Mucosa of descending colon (tissue), 3 donors: Measurements from ENCODE around the gene ANXA5. TPM values are rescaled to one million over a fixed set of nuclear protein-coding genes. Genes with fewer than 3 reads are reported as not detected.
"Not testable (repeated sequence)": the region's sequence is repeated elsewhere in the genome, so short reads cannot be mapped to it uniquely, and the experiment has no call there.

Experiments
- ATAC-seq: fragments of 200-7000 bp; cut with Tn5 transposase; one replicate; pipeline ENCODE4 v1.9.1; 2020; ENCODE audit warnings: mild to moderate bottlenecking, moderate library complexity
- DNase-seq, 3 donors: peaks; one replicate each; pipeline ENCODE4 v3.0.0-alpha.2; 2020
- H3K36me3 ChIP-seq: fragments of 200-600 bp; one replicate; pipeline ENCODE4 v1.8.0; 2021; ENCODE audit warnings: low read depth, mild to moderate bottlenecking
- H3K4me1 ChIP-seq: fragments of 200-600 bp; one replicate; pipeline ENCODE4 v1.8.0; 2021; ENCODE audit warnings: low read depth, mild to moderate bottlenecking
- H3K4me3 ChIP-seq: fragments of 200-600 bp; one replicate; pipeline ENCODE4 v1.8.0; 2021; ENCODE audit warnings: mild to moderate bottlenecking
- H3K9me3 ChIP-seq: fragments of 200-600 bp; one replicate; pipeline ENCODE4 v1.8.0; 2021; ENCODE audit warnings: mild to moderate bottlenecking
- intact Hi-C, 2 donors: fragments of 100-400 bp; cut with DNase I in 1 of 2; cut with micrococcal nuclease in 1 of 2; formaldehyde crosslinking; loops; one replicate each; pipeline versions ENCODE4 v1.11.0 to v1.11.1; 2022; cut with DNase I, micrococcal nuclease
- total RNA-seq, 3 donors: library from RNA; stranded (reverse); fragmentation: NEBNext Ultra II Directional in 2 of 3; extraction: Animal tissue kit (Norgen Biotek cat#: 25700) in 2 of 3; gene quantifications; one replicate each; pipeline versions ENCODE4 v1.2.1 to v1.2.4, GENCODE V29; 2021 to 2023
- TF ChIP-seq, protein P1 (sequence below): fragments of 200-600 bp; IDR thresholded peaks from one replicate; pipeline ENCODE4 v1.8.0; 2022; ENCODE audit warnings: antibody characterized with exemption, mild to moderate bottlenecking
- donor health status: DM: no; HTN: no; CAD: no; lungs with moderate emphysema.
- donor health status: DM: no; HTN: no; CAD: no.
- donor health status: DM: no; HTN: yes; CAD: no.

The ANXA5 gene
- total RNA-seq, 3 donors from 2014 or later = 47.3 to 157 (median 89.2) TPM

DNA sequence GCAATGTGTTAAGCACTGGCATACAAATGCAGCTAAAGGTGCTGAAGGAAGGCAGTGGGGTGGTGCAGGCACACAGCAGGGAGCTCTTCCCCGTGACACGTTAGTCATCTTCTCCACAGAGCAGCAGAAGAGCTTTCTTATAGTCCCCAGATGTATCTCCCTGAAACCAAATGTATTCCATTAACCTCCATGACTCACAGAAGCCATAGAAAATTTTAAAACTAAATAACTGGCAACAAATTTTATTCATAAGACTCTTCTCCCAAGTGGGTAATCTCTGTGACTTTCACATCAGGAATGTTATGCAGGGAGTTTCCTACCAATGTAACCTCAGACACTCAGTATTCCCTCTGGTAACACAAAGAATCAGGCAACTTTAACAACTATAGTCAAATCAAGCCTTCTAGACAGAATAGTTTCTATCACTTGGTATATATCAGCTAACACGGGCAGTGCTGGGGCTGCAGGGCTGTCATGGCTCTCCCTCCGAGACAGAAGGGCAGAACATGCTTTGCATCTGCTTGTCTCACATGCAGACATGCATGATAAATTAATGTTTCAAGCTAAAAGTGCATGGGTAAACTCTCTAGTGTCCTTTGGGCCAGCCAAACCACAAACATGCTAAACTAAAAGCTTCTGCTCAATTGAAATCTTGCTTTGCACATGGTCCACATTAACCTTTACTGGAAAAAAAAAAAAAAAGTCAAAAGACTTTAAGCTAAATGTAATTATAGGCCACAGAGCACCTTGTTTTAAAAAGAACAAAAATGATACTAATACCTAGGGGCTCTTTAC is 28.2 kb downstream of the ANXA5 start:
- H3K4me3 ChIP-seq = no peak overlapping the region
- intact Hi-C loops = no loop called here
- peaks cover 5% of the 10 kb centered on the region for H3K36me3 ChIP-seq
- DNase-seq (no peak), ATAC-seq (peak; percentile 24)
- TF ChIP-seq, protein P1, sequence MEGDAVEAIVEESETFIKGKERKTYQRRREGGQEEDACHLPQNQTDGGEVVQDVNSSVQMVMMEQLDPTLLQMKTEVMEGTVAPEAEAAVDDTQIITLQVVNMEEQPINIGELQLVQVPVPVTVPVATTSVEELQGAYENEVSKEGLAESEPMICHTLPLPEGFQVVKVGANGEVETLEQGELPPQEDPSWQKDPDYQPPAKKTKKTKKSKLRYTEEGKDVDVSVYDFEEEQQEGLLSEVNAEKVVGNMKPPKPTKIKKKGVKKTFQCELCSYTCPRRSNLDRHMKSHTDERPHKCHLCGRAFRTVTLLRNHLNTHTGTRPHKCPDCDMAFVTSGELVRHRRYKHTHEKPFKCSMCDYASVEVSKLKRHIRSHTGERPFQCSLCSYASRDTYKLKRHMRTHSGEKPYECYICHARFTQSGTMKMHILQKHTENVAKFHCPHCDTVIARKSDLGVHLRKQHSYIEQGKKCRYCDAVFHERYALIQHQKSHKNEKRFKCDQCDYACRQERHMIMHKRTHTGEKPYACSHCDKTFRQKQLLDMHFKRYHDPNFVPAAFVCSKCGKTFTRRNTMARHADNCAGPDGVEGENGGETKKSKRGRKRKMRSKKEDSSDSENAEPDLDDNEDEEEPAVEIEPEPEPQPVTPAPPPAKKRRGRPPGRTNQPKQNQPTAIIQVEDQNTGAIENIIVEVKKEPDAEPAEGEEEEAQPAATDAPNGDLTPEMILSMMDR = no peak
- H3K9me3 ChIP-seq = no peaks in the 10 kb centered on the region
- no peaks in the 10 kb centered on the region for H3K4me1 ChIP-seq

DNA sequence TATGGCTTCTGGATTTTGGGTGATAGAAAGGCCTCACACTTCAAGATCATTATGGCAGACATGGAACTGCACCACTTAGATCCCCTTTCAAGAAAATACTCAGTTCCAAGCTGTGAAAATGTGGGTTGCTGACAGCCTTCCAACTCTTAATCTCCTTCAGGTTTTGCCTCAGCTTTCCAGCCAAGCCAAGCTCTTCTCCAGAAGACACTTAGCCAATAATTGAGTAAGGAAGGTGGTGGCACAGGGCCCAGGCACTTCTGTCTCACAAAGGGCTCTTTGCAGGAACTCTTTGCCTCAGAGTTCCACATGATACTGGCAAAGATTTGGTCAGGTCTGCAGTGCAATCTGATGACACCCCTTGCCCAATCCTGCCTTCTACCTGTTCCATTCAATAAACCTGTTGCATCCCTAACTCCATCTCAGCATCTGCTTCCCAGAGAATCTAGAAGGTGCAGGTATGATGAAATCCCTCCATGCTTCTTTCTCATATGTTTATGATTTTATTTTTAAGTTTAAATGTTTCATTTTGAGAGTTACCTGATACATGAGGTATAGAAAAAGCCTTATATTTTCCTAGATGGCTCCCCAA is 30.6 kb downstream of the ANXA5 start:
- Histone ChIP-seq H3K4me3 (no peak overlapping the region), H3K9me3 (no peaks in the 10 kb centered on the region), H3K4me1 (no peaks in the 10 kb centered on the region), H3K36me3 (peaks cover 5% of the 10 kb centered on the region)
- DNase-seq (no peak), ATAC-seq (no peak)
- TF ChIP-seq, protein P1 = no peak
- intact Hi-C loops = no loop called here

DNA sequence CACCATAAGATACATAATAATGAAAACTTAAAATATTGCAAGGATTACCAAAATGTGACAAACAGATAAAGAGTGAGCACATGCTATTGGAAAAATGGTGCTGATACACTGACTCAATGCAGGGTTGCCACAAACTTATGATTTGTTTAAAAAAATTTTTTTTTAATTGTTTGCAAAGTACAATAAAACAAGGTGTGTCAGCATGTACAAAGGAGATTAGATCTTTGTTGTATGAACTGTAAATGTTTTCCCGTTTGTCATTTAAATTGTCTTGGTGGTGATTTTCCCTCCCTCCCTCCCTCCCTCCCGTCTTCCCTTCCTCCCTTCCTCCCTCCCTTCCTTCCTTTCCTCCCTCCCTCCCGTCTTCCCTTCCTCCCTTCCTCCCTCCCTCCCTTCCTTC is 31.4 kb downstream of the ANXA5 start:
- intact Hi-C loops = no loop called here
- TF ChIP-seq, protein P1 = no peak
- Histone ChIP-seq H3K4me3 (no peak overlapping the region), H3K4me1 (no peaks in the 10 kb centered on the region), H3K36me3 (peaks cover 5% of the 10 kb centered on the region), H3K9me3 (no peaks in the 10 kb centered on the region)
- ATAC-seq (peak; percentile 52), DNase-seq (no peak)

DNA sequence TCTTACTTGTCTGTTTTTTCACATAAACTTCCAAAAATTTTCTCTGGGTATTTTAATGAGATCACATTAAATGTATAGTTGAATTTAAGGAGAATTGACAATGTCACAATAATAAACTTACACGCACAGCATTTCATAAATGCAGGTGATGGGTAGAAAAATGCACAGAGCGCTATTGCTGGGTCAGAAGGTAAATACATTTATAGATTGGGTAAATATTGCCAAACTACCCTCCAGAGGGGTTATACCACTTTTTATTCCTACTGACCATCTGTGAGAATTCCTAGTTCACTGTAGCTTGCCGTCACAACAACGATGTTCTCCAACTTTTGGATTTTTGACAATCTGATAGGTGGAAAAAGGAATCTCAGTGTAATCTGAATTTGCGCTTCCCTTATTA is 34.6 kb downstream of the ANXA5 start:
- TF ChIP-seq, protein P1 = no peak
- ATAC-seq (no peak), DNase-seq (no peak)
- no peak overlapping the region for H3K4me3 ChIP-seq
- H3K36me3 ChIP-seq = no peaks in the 10 kb centered on the region
- no peaks in the 10 kb centered on the region for H3K4me1 ChIP-seq
- no peaks in the 10 kb centered on the region for H3K9me3 ChIP-seq
- intact Hi-C loops = no loop called here

DNA sequence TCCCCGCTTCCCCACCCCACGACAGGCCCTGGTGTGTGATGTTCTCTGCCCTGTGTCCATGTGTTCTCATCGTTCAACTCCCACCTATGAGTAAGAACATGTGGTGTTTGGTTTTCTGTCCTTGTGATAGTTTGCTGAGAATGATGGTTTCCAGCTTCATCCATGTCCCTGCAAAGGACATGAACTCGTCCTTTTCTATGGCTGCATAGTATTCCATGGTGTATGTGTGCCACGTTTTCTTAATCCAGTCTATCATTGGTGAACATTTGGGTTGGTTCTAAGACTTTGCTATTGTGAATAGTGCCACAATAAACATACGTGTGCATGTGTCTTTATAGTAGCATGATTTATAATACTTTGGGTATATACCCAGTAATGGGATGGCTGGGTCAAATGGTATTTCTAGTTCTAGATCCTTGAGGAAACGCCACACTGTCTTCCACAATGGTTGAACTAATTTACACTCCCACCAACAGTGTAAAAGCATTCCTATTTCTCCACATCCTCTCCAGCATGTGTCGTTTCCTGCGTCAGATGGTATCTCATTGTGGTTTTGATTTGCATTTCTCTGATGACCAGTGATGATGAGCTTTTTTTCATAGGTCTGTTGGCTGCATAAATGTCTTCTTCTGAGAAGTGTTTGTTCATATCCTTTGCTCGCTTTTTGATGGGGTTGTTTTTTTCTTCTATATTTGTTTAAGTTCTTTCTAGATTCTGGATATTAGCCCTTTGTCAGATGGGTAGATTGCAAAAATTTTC is 36.4 kb downstream of the ANXA5 start:
- H3K36me3 ChIP-seq, H3K4me1 ChIP-seq, H3K4me3 ChIP-seq, ATAC-seq, H3K9me3 ChIP-seq, DNase-seq, intact Hi-C loops: not testable (repeated sequence)

DNA sequence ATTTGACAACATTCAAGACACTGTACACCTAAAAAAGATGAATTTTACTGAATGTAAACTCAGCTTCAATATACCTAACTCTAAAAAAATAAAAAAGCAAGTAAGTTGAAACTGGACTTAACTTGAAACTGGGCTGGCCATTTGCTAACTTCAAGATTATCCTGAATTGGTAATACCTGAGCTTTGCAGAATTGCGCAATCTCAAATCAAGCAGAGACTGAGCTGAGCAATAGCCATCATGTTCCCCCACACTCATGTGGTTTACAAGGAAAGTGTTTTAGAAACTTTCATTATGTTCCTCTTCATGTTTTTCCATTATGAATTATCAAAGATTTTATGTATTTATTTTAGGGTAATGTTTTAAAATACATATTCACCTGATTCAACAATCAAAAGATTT is 38.7 kb downstream of the ANXA5 start:
- TF ChIP-seq, protein P1 = no peak
- no peak for DNase-seq
- Histone ChIP-seq H3K9me3 (no peaks in the 10 kb centered on the region), H3K4me1 (no peaks in the 10 kb centered on the region), H3K4me3 (no peak overlapping the region), H3K36me3 (no peaks in the 10 kb centered on the region)
- ATAC-seq = no peak
- intact Hi-C loops = no loop called here
